Measurements from ENCODE around the gene BRK1.
A peak's percentile ranks its signal among the peaks of the same experiment; 100 is the strongest.
"Not testable (repeated sequence)": the region's sequence is repeated elsewhere in the genome, so short reads cannot be mapped to it uniquely, and the experiment has no call there.

Gene BRK1

DNA sequence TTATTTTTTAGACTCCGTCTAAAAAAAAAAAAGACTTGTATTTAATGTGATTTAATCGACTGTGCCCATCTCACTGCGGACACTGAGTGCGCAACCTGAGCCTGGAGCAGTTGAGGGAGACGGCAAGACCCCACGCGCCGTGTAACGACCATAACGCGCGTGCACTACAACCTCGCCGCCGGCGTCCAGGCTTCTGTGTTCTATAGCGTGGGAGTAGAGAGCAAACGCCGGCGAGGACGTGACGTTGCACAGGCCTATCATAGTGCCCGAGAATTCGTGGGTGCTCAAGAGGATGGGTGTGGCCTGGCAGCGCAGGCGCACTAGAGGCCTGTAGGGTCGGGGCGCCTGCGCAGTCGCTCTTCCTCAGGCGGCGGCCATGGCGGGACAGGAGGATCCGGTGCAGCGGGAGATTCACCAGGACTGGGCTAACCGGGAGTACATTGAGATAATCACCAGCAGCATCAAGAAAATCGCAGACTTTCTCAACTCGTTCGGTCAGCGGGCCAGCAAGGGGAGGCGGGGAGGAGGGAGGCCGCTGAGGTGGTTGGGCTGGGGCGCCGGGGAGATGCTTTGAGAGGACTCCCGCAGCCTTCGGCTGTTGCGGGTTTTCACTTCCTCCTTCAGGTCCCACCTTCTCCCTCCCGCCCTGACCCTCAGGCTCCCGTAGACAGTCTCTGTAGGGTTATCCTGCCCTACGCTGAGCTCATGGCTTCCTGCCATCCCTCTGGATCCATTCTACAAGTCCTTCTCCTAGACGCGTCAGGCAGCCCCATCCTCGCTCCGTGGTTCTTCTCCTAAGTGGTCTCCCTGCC, at the start of gene BRK1:
Gene BRK1, plus strand, starts transcription at position 350 of the 812 bp plus-strand sequence. Its CDS starts 27 bp downstream, at position 377.
- peak; percentile 33 to 92 (median 88) for DNase-seq

- not testable (repeated sequence) for DNase-seq
Observed at GRCh38 chr3:10070077-10070476, 45.4 kb upstream of the BRK1 start.

- DNase-seq, result no peak
Observed at GRCh38 chr3:10074666-10075065, 40.8 kb upstream of the BRK1 start.

DNA sequence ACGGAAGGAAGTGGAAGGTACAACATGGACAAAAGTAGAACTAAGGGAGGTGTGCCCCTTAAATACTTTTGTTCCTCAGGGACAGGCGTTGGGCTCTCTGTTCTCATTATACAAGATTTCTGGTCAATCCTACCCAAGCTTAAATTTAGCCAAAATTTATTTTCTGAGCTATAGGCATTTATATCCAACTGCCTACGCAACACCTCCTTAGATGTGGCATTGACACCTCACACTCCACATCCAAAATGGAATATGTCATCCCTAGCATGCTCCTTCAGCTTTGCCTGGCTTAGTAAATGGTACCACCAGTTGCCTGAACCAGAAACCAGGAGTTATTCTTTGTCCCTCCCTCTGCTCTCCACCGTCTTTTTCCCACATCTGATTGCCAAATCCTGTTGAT, 33.6 kb upstream of the BRK1 start:
- DNase-seq, result no peak

DNA sequence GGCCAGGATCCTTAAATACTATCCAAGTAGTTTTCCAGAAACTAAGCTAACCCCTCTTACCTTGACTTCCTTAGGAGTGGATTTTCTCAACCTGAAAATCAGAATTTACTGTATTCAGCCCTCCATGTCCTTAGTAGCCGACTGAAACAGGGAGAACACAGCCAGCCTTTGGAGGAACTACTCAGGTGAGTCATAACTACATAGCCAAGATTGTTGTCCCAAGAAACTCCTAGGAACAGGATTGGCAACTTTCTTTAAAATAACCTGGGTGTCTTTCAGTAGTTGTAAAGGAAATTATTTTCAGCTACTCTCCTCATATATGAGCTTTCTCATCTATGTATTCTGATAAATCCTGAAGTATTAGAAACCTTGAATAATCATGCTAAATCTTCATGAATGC, 29.7 kb upstream of the BRK1 start:
- no peak for DNase-seq

DNA sequence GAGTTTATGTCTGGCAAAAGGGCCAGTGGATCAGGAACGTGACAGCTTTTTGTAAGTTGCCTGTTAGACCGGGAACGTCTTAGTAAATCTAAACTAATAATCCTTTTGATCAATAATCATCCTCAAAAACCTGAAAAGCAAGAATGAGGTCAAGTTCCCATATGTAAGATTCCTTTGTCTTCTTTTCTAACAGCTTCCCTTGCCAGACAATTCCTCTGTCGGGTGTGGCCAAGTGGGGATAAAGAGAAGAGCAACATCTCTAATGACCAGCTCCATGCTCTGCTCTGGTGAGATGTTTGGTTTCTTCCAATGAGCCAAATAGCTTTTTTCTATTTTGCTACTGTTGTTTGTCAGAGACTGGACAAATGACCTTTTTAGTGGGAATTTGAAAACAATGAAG, 27.2 kb upstream of the BRK1 start:
- no peak for DNase-seq

GRCh38 chr3:10090179-10090578, 25.3 kb upstream of the BRK1 start:
- DNase-seq, result no peak

GRCh38 chr3:10090774-10091173, 24.7 kb upstream of the BRK1 start:
- DNase-seq, result not testable (repeated sequence)

- DNase-seq, result not testable (repeated sequence)
Observed at GRCh38 chr3:10091387-10091786, 24.1 kb upstream of the BRK1 start.

GRCh38 chr3:10093678-10094077, 21.8 kb upstream of the BRK1 start:
- no peak for DNase-seq

DNA sequence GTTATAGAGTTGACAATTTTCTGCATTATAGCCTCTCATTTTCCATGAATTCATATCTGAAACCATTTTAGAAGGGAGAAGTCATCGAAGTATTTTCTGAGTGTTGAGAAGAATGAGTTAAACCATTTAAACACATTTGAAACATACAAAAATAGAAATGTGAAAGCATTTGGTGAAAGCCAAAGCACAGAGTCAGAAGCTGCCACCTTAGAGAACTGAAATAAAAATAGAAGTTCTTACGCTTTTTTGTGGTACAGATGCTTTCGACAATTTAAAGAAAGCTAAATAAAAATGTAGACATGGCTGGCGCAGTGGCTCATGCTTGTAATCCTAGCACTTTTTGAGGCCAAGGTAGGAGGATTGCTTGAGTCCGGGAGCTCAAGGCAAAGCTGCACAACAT, 16.4 kb upstream of the BRK1 start:
- no peak for DNase-seq

DNA sequence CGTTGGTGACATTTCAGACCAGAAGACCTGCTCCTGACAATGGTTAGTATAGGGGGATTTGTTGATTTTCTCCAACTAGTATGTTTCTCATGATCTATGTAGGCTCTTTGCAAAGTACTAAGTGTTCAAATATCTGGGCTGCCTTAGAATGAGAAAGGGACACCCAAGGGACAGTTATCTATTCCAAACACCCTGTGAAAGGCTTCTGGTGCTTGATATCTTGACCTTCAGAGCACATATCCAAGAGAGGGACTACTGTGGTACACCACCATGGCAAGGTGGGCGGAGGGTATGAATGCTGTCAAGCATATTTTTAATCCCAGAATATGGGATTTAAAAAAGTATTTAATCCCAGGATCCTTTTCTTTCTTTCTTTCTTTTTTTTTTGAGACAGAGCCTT, 8.6 kb upstream of the BRK1 start:
- no peak for DNase-seq

DNA sequence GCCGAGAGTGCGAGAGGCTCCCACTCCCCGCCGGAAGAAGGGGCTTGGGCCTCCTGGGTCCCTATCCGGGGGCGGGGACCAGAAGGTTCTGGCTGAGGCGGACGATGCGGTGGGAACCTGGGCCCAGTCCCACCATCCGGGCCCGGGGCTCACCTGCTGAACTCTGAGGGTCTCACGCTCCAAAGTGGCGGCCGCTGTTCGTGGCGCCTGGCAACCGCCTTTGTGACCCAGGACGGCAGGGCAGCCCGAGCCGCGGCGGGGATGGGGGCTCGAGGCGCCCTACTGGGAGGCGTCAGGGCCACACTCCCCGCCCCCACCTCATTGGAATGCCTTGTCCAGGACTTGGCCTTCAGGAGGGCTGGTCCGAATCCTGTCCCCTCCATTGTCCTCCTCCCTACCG, 7.4 kb upstream of the BRK1 start, which contains the start of gene FANCD2OS:
Gene FANCD2OS, minus strand, starts transcription at position 165 of the 400 bp plus-strand sequence. CDS start 3,481 bp downstream, outside the sequence.
- no peak for DNase-seq

GRCh38 chr3:10116138-10116460, 624 bp downstream of the BRK1 start:
- DNase-seq, result peak in 1 of 14 donors; percentile 30

DNA sequence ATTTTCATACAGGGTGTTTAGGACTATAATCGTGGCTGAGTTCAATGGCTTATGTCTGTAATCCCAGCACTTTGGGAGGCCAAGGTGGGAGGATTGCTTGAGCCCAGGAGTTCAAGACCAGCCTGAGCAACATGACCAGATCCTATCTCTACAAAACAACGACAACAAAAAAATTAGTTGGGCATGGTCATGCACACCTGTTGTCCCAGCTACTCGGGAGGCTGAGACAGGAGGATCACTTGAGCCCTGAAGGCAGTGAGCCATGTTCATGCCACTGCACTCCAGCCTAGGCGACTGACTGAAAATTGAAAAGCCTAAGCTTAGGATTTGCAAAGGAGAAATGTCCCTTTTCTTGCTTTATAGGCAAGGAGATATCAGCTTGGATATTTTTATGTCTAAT, 1.5 kb downstream of the BRK1 start:
- DNase-seq, result no peak

DNA sequence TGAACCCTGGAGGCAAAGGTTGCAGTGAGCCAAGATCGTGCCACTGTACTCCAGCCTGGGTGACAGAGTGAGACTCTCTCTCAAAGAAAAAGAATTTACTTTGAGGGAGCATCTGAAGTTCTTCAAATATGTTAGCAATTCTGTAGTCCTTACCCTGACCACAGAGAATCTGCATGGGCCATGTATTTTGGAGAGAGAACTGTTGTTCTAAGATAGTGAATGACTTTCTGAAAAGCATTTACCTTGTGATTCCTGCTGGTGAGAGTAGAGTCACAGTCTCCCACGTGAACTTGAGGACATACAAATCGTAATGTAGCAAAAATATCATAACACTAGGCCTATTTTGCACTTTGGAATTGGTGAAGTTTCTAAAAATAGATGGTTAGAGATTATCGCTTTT, 3.9 kb downstream of the BRK1 start:
- DNase-seq, result no peak

- DNase-seq, result no peak
Observed at GRCh38 chr3:10121064-10121463, 5.6 kb downstream of the BRK1 start.

DNA sequence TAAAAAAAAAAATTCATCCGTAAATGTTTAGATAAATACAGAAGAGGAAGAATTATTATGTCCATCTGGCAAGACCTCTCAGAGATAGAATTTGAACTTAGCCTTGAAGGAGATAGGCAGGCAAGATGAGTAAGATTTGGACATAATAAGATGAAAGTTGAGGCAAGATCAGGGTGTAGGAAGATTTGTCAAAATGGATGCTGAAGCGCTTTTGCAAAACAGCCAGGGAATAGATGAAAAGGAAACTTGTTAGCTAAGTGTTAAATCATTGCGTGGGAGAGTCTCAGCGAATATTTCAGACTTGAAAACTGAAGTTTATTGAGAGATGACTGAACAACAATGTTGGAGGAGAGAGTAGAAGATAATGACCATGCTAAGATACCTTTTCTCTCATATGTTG, 7.2 kb downstream of the BRK1 start:
- DNase-seq, result no peak

GRCh38 chr3:10135872-10136271, 20.4 kb downstream of the BRK1 start:
- not testable (repeated sequence) for DNase-seq

- DNase-seq, result no peak
Observed at GRCh38 chr3:10136426-10137005, 21.0 kb downstream of the BRK1 start.

GRCh38 chr3:10137178-10137577, 21.7 kb downstream of the BRK1 start:
- DNase-seq, result no peak

- no peak for DNase-seq
Observed at GRCh38 chr3:10140996-10141546, 25.6 kb downstream of the BRK1 start.

DNA sequence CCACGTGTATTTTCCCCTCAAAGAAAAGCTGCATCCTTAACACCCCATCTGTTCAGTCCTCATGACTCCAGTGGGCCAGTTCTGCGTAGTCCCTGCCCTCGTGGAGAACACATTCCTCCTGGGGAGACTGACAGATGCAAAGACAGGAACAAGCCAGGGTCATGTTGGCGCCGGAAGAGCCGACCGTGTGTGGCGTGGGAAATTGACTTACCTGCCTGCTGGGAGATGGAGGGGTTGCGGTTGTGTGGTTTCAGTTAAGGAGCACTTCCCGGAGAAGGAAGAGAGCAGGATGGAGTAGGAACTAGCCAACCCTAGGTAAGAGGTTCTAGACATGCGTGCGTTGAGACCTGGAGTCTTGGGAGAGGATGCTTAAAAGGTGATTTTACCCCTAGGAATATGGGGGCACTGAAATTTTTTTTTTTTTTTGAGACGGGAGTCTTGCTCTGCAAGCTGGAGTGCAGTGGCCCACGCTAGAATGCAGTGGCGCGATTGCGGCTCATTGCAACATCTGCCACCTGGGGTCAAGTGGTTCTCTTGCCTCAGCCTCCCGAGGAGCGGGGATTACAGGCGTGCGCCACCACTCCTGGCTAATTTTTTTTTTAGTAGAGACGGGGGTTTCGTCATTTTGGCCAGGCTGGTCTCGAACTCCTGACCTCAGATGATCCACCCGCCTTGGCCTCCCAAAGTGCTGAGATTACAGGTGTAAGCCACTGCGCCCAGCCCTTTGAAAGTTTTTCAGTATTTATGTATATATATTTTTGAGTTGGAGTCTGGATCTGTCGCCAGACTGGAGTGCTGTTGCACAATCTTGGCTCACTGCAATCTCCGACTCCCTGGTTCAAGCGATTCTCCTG, 27.5 kb downstream of the BRK1 start:
- peak in 1 of 14 donors; percentile 13 for DNase-seq
